Breast epithelium (tissue), 4 donors: ENCODE results near the gene UNKL. TPM values are rescaled to one million over a fixed set of nuclear protein-coding genes. Genes with fewer than 3 reads are reported as not detected.

Experiments used
- DNase-seq, 2 donors: peaks; one replicate each; pipeline ENCODE4 v3.0.0-alpha.2; 2019; ENCODE audit warnings: low spot score in 2 of 2
- H3K27ac ChIP-seq, 2 donors: fragments of 200-600 bp; sonication (generic) in 1 of 2; one replicate each; pipeline ENCODE4 v1.5.1; 2016 to 2019; ENCODE audit warnings: mild to moderate bottlenecking in 1 of 2
- H3K27me3 ChIP-seq, 2 donors: fragments of 200-600 bp; sonication (generic) in 1 of 2; one replicate each; pipeline versions ENCODE4 v1.5.1 to v1.6.0; 2017 to 2019; ENCODE audit warnings: control low read depth in 1 of 2, mild to moderate bottlenecking in 1 of 2
- H3K36me3 ChIP-seq: fragments of 200-600 bp; one replicate; pipeline ENCODE4 v1.5.1; 2019
- H3K4me1 ChIP-seq, 2 donors: fragments of 200-600 bp; sonication (generic); one replicate each; pipeline ENCODE4 v1.5.1; 2016 to 2019; ENCODE audit warnings: control low read depth in 1 of 2
- H3K4me3 ChIP-seq, 3 donors: fragments of 200-600 bp; sonication (generic); 1 replicate in 2 of 3; 2 replicates in 1 of 3; pipeline ENCODE4 v1.5.1; 2016 to 2019; ENCODE audit warnings: mild to moderate bottlenecking in 3 of 3, moderate library complexity in 2 of 3
- H3K9me3 ChIP-seq, 2 donors: fragments of 200-600 bp; sonication (generic) in 1 of 2; one replicate each; pipeline ENCODE4 v1.5.1; 2016 to 2019; ENCODE audit warnings: control low read depth in 1 of 2
- CTCF ChIP-seq, 3 donors: fragments of 450-650 bp; IDR thresholded peaks; one replicate each; pipeline ENCODE4 v1.5.1; 2016 to 2017; ENCODE audit warnings: antibody characterized with exemption in 3 of 3, mild to moderate bottlenecking in 3 of 3, moderate library complexity in 3 of 3
- POLR2A ChIP-seq: fragments of 450-650 bp; IDR thresholded peaks from one replicate; pipeline ENCODE4 v1.6.1; 2016; ENCODE audit warnings: antibody characterized with exemption, mild to moderate bottlenecking, moderate library complexity
- POLR2AphosphoS5 ChIP-seq, 3 donors: sonication (generic); formaldehyde crosslinking; IDR thresholded peaks; one replicate each; pipeline ENCODE4 v1.6.1; 2017; ENCODE audit warnings: antibody characterized with exemption in 3 of 3
- intact Hi-C: fragments of 100-400 bp; cut with DNase I; formaldehyde crosslinking; loops from one replicate; pipeline ENCODE4 v1.15.1; 2023; ENCODE audit warnings: low total_unique reads
- total RNA-seq, 3 donors: library from RNA; depleted of rRNA; stranded (reverse); fragments of >200 nt; gene quantifications; one replicate each; pipeline ENCODE4 v1.1.0, GENCODE V29; 2016

The UNKL gene
- total RNA-seq, 3 donors from 2014 or later = 18.6 to 28.5 (median 27.5) TPM

- Histone ChIP-seq H3K4me3 (no peak overlapping the region), H3K36me3 (peaks cover 7% of the 10 kb centered on the region), H3K4me1 (peaks cover 18% of the 10 kb centered on the region in 2 donors), H3K27ac (no peak overlapping the region), H3K9me3 (no peaks in the 10 kb centered on the region), H3K27me3 (no peaks in the 10 kb centered on the region)
- no peak for DNase-seq
- TF ChIP-seq POLR2A (no peak), CTCF (IDR thresholded peaks at IDR 0.05) (no peak), POLR2AphosphoS5 (IDR thresholded peaks at IDR 0.05) (no peak)
- intact Hi-C loops = loop anchor here (10.0 kb wide), 1 partner anchor 99 kb away; the partner anchor contains the start of gene UNKL
Measured at GRCh38 chr16:1315081-1316032, 99.1 kb downstream of the UNKL start.

GRCh38 chr16:1314399-1315068 is 100.0 kb downstream of the UNKL start:
- H3K4me3 ChIP-seq = no peak overlapping the region
- H3K9me3 ChIP-seq = no peaks in the 10 kb centered on the region
- DNase-seq = no peak
- H3K27me3 ChIP-seq = no peaks in the 10 kb centered on the region
- intact Hi-C loops = loop anchor here (10.0 kb wide), 1 partner anchor 100 kb away; the partner anchor contains the start of gene UNKL
- H3K27ac ChIP-seq = no peak overlapping the region
- TF ChIP-seq POLR2A (no peak), POLR2AphosphoS5 (IDR thresholded peaks at IDR 0.05) (no peak), CTCF (IDR thresholded peaks at IDR 0.05) (no peak)
- peaks cover 18% of the 10 kb centered on the region in 2 donors for H3K4me1 ChIP-seq
- H3K36me3 ChIP-seq = peaks cover 6% of the 10 kb centered on the region

GRCh38 chr16:1313721-1314369 is 100.7 kb downstream of the UNKL start:
- H3K4me1 ChIP-seq = peaks cover 18% of the 10 kb centered on the region in 2 donors
- no peaks in the 10 kb centered on the region for H3K27me3 ChIP-seq
- no peak for DNase-seq
- no peaks in the 10 kb centered on the region for H3K9me3 ChIP-seq
- intact Hi-C loops = loop anchor here (10.0 kb wide), 1 partner anchor 101 kb away; the partner anchor contains the start of gene UNKL
- no peak overlapping the region for H3K4me3 ChIP-seq
- H3K27ac ChIP-seq = no peak overlapping the region
- no peak for TF ChIP-seq CTCF (IDR thresholded peaks at IDR 0.05)
- no peak for TF ChIP-seq POLR2A
- no peak for TF ChIP-seq POLR2AphosphoS5 (IDR thresholded peaks at IDR 0.05)
- H3K36me3 ChIP-seq = peaks cover 6% of the 10 kb centered on the region

Other genes starting within 250 kb of the UNKL start
- 1 to 10 TPM in 1 of 3 donors, under 1 TPM in 1, not detected in 1; 0.73 to 1.8 TPM for gene TPSG1, start 189.4 kb downstream of the UNKL start, total RNA-seq
- 100 to 1,000 TPM in 1 of 3 donors, 10 to 100 TPM in 1, 1 to 10 TPM in 1; 5.6 to 195 (median 22.4) TPM for gene TPSB2, start 184.5 kb downstream of the UNKL start, total RNA-seq
- 100 to 1,000 TPM in 1 of 3 donors, 10 to 100 TPM in 1, 1 to 10 TPM in 1; 5.9 to 156 (median 19.8) TPM for gene TPSAB1, start 174.0 kb downstream of the UNKL start, total RNA-seq
- 1 to 10 TPM; 1.6 to 5.9 (median 2.0) TPM for gene TPSD1, start 158.6 kb downstream of the UNKL start, total RNA-seq
- 10 to 100 TPM; 52.5 to 67.8 (median 62.2) TPM for gene UBE2I, start 105.1 kb downstream of the UNKL start, total RNA-seq
- 1 to 10 TPM; 2.7 to 8.2 (median 7.3) TPM for gene BAIAP3, start 81.1 kb downstream of the UNKL start, total RNA-seq
- 10 to 100 TPM; 54.4 to 72.3 (median 59.6) TPM for gene TSR3, start 62.8 kb downstream of the UNKL start, total RNA-seq
- gene GNPTG, start 62.8 kb downstream of the UNKL start, total RNA-seq = 10 to 100 TPM; 50.5 to 89.3 (median 58.4) TPM
- 10 to 100 TPM; 10.4 to 18.7 (median 14.6) TPM for gene UQCC4, start 6.0 kb upstream of the UNKL start, total RNA-seq
- gene PERCC1, start 16.4 kb upstream of the UNKL start, total RNA-seq = not detected
- gene CCDC154, start 29.9 kb upstream of the UNKL start, total RNA-seq = 1 to 10 TPM in 1 of 3 donors, under 1 TPM in 2; 0.48 to 1.2 (median 0.98) TPM
- 10 to 100 TPM; 52.2 to 72.3 (median 71.4) TPM for gene CLCN7, start 60.3 kb upstream of the UNKL start, total RNA-seq
- not detected for gene PTX4, start 74.2 kb upstream of the UNKL start, total RNA-seq
- 10 to 100 TPM; 15.2 to 27.5 (median 23.9) TPM for gene TELO2, start 78.7 kb upstream of the UNKL start, total RNA-seq
- gene TMEM204, start 119.0 kb upstream of the UNKL start, total RNA-seq = 10 to 100 TPM; 27.8 to 37.0 (median 34.1) TPM
- 10 to 100 TPM; 17.0 to 30.1 (median 23.9) TPM for gene IFT140, start 197.4 kb upstream of the UNKL start, total RNA-seq
- 10 to 100 TPM in 2 of 3 donors, 1 to 10 TPM in 1; 9.6 to 13.8 (median 10.8) TPM for gene CRAMP1, start 197.7 kb upstream of the UNKL start, total RNA-seq